Astrocyte (in vitro differentiated cells and primary cell): ENCODE data around the gene ADAP1. TPM values are rescaled to one million over a fixed set of nuclear protein-coding genes. Genes with fewer than 3 reads are reported as not detected.

Source experiments
- DNase-seq: peaks from one replicate; pipeline ENCODE4 v3.0.0-alpha.2; 2010; ENCODE audit warnings: low read depth
- FAIRE-seq: peaks from 2 replicates; lab custom pipeline; 2011; peaks lifted over from hg19 to GRCh38; lab: Jason Lieb, UNC
- H2AFZ ChIP-seq: 2 replicates; pipeline ENCODE4 v1.6.0; 2012; ENCODE audit warnings: low read depth, low read length, inconsistent platforms
- H3K27ac ChIP-seq: 2 replicates; pipeline ENCODE4 v1.5.1; 2011; ENCODE audit warnings: low read depth, low read length, inconsistent platforms
- H3K27me3 ChIP-seq: 2 replicates; pipeline ENCODE4 v1.6.0; 2011; ENCODE audit warnings: low read length, inconsistent platforms; ENCODE audit not compliant: insufficient read depth
- H3K36me3 ChIP-seq: 2 replicates; pipeline ENCODE4 v1.5.1; 2011; ENCODE audit warnings: low read length, inconsistent platforms; ENCODE audit not compliant: insufficient read depth
- H3K4me1 ChIP-seq: 2 replicates; pipeline ENCODE4 v1.5.1; 2011; ENCODE audit warnings: low read length, inconsistent platforms; ENCODE audit not compliant: insufficient read depth
- H3K4me2 ChIP-seq: 2 replicates; pipeline ENCODE4 v1.6.0; 2012; ENCODE audit warnings: low read length, inconsistent platforms
- H3K4me3 ChIP-seq: 2 replicates; pipeline ENCODE4 v1.5.1; 2011; ENCODE audit warnings: low read depth, mild to moderate bottlenecking, low read length, inconsistent platforms; ENCODE audit not compliant: insufficient read depth
- H3K79me2 ChIP-seq: 2 replicates; pipeline ENCODE4 v1.6.0; 2012; ENCODE audit warnings: mild to moderate bottlenecking, low read length, inconsistent platforms; ENCODE audit not compliant: insufficient read depth
- H3K9ac ChIP-seq: 2 replicates; pipeline ENCODE4 v1.6.0; 2012; ENCODE audit warnings: mild to moderate bottlenecking, low read length, inconsistent platforms
- H3K9me3 ChIP-seq: 2 replicates; pipeline ENCODE4 v1.5.1; 2012; ENCODE audit warnings: low read depth, mild to moderate bottlenecking, low read length, inconsistent platforms; ENCODE audit not compliant: insufficient read depth
- H4K20me1 ChIP-seq: 2 replicates; pipeline ENCODE4 v1.6.0; 2012; ENCODE audit warnings: low read length, inconsistent platforms; ENCODE audit not compliant: insufficient read depth
- H3K27ac Mint-ChIP-seq: one replicate; pipeline ENCODE4 v1.8.0; 2021; ENCODE audit warnings: mild to moderate bottlenecking, mixed read lengths; ENCODE audit not compliant: unreplicated experiment
- H3K27me3 Mint-ChIP-seq: one replicate; pipeline ENCODE4 v1.8.0; 2021; ENCODE audit warnings: low read depth, mixed read lengths; ENCODE audit not compliant: unreplicated experiment
- H3K36me3 Mint-ChIP-seq: one replicate; pipeline ENCODE4 v1.8.0; 2021; ENCODE audit warnings: low read depth, mixed read lengths; ENCODE audit not compliant: unreplicated experiment
- H3K4me1 Mint-ChIP-seq: one replicate; pipeline ENCODE4 v1.8.0; 2021; ENCODE audit warnings: low read depth, mixed read lengths; ENCODE audit not compliant: unreplicated experiment
- H3K4me3 Mint-ChIP-seq: one replicate; pipeline ENCODE4 v1.8.0; 2021; ENCODE audit warnings: mild to moderate bottlenecking, moderate library complexity, mixed read lengths; ENCODE audit not compliant: unreplicated experiment
- H3K9me3 Mint-ChIP-seq: one replicate; pipeline ENCODE4 v1.8.0; 2021; ENCODE audit warnings: mild to moderate bottlenecking, mixed read lengths; ENCODE audit not compliant: unreplicated experiment
- EZH2 ChIP-seq: IDR thresholded peaks from 2 replicates; pipeline ENCODE4 v1.6.1; 2012; ENCODE audit warnings: mild to moderate bottlenecking, low read length, inconsistent platforms; ENCODE audit not compliant: insufficient read depth
- total RNA-seq: library from RNA; stranded (reverse); gene quantifications from 2 replicates; pipeline ENCODE4 v1.2.1, GENCODE V29; 2021
- TF ChIP-seq, protein P1 (sequence below): IDR thresholded peaks from 2 replicates; pipeline ENCODE4 v1.5.1; 2011; ENCODE audit warnings: low read depth, mild to moderate bottlenecking, inconsistent platforms, low read length, moderate library complexity; ENCODE audit not compliant: insufficient read depth

ADAP1 gene
- total RNA-seq, 1 donor from 2014 or later: 4.8 TPM

DNA sequence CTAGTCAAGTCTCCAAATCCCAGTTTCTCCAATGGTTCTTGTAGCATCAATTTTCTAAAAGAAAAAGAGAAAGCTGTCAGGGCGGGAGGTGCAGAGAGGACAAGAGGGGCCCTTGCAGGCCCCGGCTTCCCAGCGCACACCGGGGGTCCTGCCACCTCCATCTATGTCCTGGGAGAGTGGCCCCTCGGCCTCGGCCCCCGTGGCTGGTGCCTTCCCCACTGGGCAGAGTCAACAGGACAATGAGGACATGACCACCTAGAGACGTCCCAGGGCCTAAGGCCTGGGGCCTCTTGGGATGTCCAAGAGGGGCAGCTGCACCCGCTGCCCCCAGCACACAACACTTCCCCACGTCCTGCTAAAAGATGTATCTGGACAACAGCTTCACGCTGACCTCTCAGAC lies 14.9 kb upstream of the ADAP1 start:
- Histone ChIP-seq H3K27ac (no peak overlapping the region), H3K9ac (no peak overlapping the region), H2AFZ (no peak overlapping the region), H3K9me3 (no peaks in the 10 kb centered on the region), H3K79me2 (peaks cover 50% of the 10 kb centered on the region), H3K36me3 (peaks cover 28% of the 10 kb centered on the region), H3K4me3 (no peak overlapping the region), H3K4me2 (no peak overlapping the region), H3K27me3 (no peaks in the 10 kb centered on the region), H4K20me1 (peaks cover 72% of the 10 kb centered on the region), H3K4me1 (peaks cover 3% of the 10 kb centered on the region)
- Mint-ChIP-seq H3K4me3 (no peak overlapping the region), H3K27me3 (no peaks in the 10 kb centered on the region), H3K9me3 (no peaks in the 10 kb centered on the region), H3K4me1 (peaks cover 6% of the 10 kb centered on the region), H3K36me3 (peaks cover 11% of the 10 kb centered on the region), H3K27ac (no peak overlapping the region)
- DNase-seq (no peak), FAIRE-seq (no peak)
- TF ChIP-seq EZH2: no peak
- TF ChIP-seq, protein P1, sequence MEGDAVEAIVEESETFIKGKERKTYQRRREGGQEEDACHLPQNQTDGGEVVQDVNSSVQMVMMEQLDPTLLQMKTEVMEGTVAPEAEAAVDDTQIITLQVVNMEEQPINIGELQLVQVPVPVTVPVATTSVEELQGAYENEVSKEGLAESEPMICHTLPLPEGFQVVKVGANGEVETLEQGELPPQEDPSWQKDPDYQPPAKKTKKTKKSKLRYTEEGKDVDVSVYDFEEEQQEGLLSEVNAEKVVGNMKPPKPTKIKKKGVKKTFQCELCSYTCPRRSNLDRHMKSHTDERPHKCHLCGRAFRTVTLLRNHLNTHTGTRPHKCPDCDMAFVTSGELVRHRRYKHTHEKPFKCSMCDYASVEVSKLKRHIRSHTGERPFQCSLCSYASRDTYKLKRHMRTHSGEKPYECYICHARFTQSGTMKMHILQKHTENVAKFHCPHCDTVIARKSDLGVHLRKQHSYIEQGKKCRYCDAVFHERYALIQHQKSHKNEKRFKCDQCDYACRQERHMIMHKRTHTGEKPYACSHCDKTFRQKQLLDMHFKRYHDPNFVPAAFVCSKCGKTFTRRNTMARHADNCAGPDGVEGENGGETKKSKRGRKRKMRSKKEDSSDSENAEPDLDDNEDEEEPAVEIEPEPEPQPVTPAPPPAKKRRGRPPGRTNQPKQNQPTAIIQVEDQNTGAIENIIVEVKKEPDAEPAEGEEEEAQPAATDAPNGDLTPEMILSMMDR: no peak

DNA sequence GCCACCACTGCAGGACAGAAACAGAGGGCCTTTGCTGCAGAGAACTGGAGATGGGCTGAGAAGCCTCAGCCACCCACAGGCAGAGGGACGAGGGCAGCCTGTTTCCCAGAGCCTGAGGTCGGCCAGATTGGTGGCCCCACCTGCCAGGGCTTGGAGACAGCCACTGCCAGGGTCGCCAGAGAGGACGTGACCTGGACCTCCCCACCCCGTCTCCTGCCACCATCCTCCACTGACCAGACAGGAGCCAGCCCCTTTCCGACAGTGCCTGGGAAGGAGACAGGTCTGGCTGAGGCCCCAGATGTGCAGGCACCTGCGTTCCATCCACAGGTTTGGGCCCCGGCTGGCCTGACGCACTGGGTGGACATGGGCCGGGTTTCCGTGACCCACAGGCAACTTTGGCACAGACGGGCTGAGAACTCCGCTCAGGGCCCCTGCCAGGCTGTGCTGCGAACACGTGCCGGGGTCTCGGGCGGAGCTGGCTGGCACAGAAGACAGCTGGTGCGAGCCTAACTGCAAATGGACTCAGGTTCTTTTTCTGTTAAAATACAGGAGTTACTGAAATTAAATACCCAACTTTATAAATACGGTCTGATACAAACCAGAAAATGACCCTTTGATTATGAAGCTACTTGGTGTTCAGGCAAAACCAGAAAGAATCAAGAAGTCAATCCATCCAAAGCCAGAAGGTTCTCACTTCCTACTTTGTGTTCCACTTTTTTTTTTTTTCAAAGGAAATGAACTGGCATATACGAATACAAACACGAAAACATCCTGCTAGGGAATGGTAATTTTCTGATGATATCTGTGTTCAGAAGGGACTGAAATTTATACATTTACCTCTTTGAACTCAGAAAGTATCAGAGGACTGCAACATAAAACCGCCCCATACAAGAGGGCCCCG lies 14.0 kb upstream of the ADAP1 start:
- H3K4me2 ChIP-seq: no peak overlapping the region
- no peak overlapping the region for H2AFZ ChIP-seq
- H3K9ac ChIP-seq: no peak overlapping the region
- Mint-ChIP-seq H3K4me3 (no peak overlapping the region), H3K4me1 (peaks cover 6% of the 10 kb centered on the region), H3K36me3 (peaks cover 11% of the 10 kb centered on the region), H3K27me3 (no peaks in the 10 kb centered on the region), H3K27ac (no peak overlapping the region), H3K9me3 (no peaks in the 10 kb centered on the region)
- H3K4me3 ChIP-seq: no peak overlapping the region
- no peaks in the 10 kb centered on the region for H3K9me3 ChIP-seq
- peaks cover 28% of the 10 kb centered on the region for H3K36me3 ChIP-seq
- no peaks in the 10 kb centered on the region for H3K27me3 ChIP-seq
- peaks cover 41% of the 10 kb centered on the region for H3K79me2 ChIP-seq
- peaks cover 65% of the 10 kb centered on the region for H4K20me1 ChIP-seq
- H3K4me1 ChIP-seq: no peaks in the 10 kb centered on the region
- H3K27ac ChIP-seq: no peak overlapping the region
- DNase-seq (no peak), FAIRE-seq (no peak)
- TF ChIP-seq, protein P1: no peak
- no peak for TF ChIP-seq EZH2
